Measurements from ENCODE around the gene CTSH. TPM values are rescaled to one million over a fixed set of nuclear protein-coding genes. Genes with fewer than 3 reads are reported as not detected.
A peak's percentile ranks its signal among the peaks of the same experiment; 100 is the strongest.

The CTSH gene
- total and polyA plus RNA-seq, 2 donors (not counting 1 experiment from before 2014, with no cell fraction given) = 5.3 to 6.9 TPM

DNA sequence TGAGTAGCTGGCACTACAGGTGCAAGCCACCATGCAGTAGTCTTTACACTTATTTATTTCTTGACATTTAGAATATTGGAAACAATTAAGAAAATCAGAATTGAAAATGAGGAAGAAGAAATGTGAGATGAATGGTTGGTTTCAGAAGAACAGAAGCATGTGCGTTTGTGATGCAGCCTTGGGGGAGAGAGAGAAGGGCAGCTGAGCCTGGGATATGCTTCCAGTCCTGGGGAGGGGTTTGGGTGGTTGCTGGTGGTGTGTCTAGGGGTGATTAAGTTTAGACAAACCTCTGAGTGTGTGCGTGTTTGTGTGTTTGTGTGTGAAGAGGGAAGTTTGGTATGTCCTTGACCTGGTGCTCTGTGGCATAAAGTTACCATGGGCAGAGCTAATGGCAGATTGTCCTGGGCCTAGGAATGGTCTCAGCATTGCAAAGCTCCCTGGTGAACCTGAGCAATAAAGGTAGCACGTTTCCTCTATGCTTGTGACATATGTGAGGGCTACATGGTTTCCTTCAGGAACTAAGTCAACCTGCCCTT, 35.6 kb downstream of the CTSH start:
- Histone ChIP-seq H3K4me2 (ENCODE audit: extremely low read depth, insufficient read depth, low read length) (no peak overlapping the region), H3K36me3 (ENCODE audit: control insufficient read depth, insufficient read depth, low read length) (peaks cover 18% of the 10 kb centered on the region), H3K79me2 (ENCODE audit: control insufficient read depth, insufficient read depth, low read length) (peaks cover 25% of the 10 kb centered on the region), H2AFZ (ENCODE audit: low read length) (no peak overlapping the region), H4K20me1 (ENCODE audit: control insufficient read depth, extremely low read depth, insufficient read depth, low read length) (no peaks in the 10 kb centered on the region), H3K27ac (ENCODE audit: insufficient read depth, low read length) (no peak overlapping the region), H3K27me3 (ENCODE audit: control insufficient read depth, insufficient read depth, low read length) (no peaks in the 10 kb centered on the region), H3K9ac (ENCODE audit: insufficient read depth, low read length) (no peak overlapping the region), H3K4me1 (ENCODE audit: control insufficient read depth, extremely low read depth, insufficient read depth, low read length) (peaks cover 28% of the 10 kb centered on the region), H3K9me3 (ENCODE audit: control insufficient read depth, insufficient read depth, low read depth, low read length) (no peaks in the 10 kb centered on the region), H3K4me3 (replicated peaks in 1 of 4; ENCODE audit: control extremely low read depth in 1 of 4, insufficient read depth in 1 of 4, low read depth in 3 of 4, low read length in 4 of 4) (no peak overlapping the region)
- no peak for DNase-seq (ENCODE audit: low read depth in 2 of 2)
- TF ChIP-seq, protein P1, sequence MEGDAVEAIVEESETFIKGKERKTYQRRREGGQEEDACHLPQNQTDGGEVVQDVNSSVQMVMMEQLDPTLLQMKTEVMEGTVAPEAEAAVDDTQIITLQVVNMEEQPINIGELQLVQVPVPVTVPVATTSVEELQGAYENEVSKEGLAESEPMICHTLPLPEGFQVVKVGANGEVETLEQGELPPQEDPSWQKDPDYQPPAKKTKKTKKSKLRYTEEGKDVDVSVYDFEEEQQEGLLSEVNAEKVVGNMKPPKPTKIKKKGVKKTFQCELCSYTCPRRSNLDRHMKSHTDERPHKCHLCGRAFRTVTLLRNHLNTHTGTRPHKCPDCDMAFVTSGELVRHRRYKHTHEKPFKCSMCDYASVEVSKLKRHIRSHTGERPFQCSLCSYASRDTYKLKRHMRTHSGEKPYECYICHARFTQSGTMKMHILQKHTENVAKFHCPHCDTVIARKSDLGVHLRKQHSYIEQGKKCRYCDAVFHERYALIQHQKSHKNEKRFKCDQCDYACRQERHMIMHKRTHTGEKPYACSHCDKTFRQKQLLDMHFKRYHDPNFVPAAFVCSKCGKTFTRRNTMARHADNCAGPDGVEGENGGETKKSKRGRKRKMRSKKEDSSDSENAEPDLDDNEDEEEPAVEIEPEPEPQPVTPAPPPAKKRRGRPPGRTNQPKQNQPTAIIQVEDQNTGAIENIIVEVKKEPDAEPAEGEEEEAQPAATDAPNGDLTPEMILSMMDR (conservative IDR thresholded peaks at IDR 0.05 in 1 of 2, IDR thresholded peaks at IDR 0.05 in 1 of 2; ENCODE audit: low read depth in 1 of 2, low read length in 2 of 2) = no peak
- no peak for TF ChIP-seq EZH2 (IDR thresholded peaks at IDR 0.05; ENCODE audit: low read length, missing control alignments)

DNA sequence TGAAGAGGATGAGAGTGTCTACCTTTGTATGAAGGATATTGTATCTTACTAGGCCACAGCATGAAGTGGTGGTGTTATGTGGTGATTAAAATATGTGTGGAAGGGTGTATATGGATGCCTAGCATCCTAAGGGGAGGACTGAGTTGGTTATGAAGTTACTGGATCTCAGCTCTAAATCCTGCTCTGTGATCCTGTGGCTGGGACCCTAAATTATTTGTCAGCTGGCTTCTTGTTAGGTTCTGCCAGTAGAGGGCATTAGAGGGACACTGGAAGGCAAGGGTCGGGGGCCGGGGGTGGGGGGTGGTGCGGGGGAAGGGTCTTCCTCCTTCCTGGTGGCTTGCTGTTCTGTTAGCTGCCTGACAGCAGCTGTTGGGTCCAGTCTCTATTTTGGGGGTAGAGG, 37.3 kb downstream of the CTSH start:
- H3K27ac ChIP-seq (ENCODE audit: insufficient read depth, low read length) = no peak overlapping the region
- no peaks in the 10 kb centered on the region for H3K27me3 ChIP-seq (ENCODE audit: control insufficient read depth, insufficient read depth, low read length)
- no peak overlapping the region for H3K4me3 ChIP-seq (replicated peaks in 1 of 4; ENCODE audit: control extremely low read depth in 1 of 4, insufficient read depth in 1 of 4, low read depth in 3 of 4, low read length in 4 of 4)
- TF ChIP-seq, protein P1 (conservative IDR thresholded peaks at IDR 0.05 in 1 of 2, IDR thresholded peaks at IDR 0.05 in 1 of 2; ENCODE audit: low read depth in 1 of 2, low read length in 2 of 2) = peak in 1 of 2 donors; percentile 28
- TF ChIP-seq EZH2 (IDR thresholded peaks at IDR 0.05; ENCODE audit: low read length, missing control alignments) = no peak
- peaks cover 15% of the 10 kb centered on the region for H3K36me3 ChIP-seq (ENCODE audit: control insufficient read depth, insufficient read depth, low read length)
- H3K9ac ChIP-seq (ENCODE audit: insufficient read depth, low read length) = no peak overlapping the region
- H4K20me1 ChIP-seq (ENCODE audit: control insufficient read depth, extremely low read depth, insufficient read depth, low read length) = no peaks in the 10 kb centered on the region
- DNase-seq (ENCODE audit: low read depth in 2 of 2) = no peak
- H3K79me2 ChIP-seq (ENCODE audit: control insufficient read depth, insufficient read depth, low read length) = peaks cover 21% of the 10 kb centered on the region
- no peak overlapping the region for H2AFZ ChIP-seq (ENCODE audit: low read length)
- H3K4me2 ChIP-seq (ENCODE audit: extremely low read depth, insufficient read depth, low read length) = no peak overlapping the region
- H3K4me1 ChIP-seq (ENCODE audit: control insufficient read depth, extremely low read depth, insufficient read depth, low read length) = peaks cover 34% of the 10 kb centered on the region
- H3K9me3 ChIP-seq (ENCODE audit: control insufficient read depth, insufficient read depth, low read depth, low read length) = no peaks in the 10 kb centered on the region

DNA sequence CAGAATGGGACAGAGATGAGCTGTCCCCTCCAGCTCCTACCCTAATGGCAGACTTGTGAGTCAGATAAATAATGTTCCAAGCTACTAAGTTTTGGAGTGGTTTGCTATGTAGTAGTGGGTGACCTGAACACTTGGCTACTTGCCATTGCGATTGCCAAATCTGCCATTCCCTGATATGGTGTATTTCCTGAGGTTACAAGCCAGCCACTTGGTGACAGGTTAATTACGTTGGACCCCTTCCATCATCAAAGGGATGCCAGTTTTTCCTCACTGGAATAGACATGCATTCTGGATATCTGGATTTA, 38.6 kb downstream of the CTSH start:
- no peak for TF ChIP-seq EZH2 (IDR thresholded peaks at IDR 0.05; ENCODE audit: low read length, missing control alignments)
- no peak overlapping the region for H2AFZ ChIP-seq (ENCODE audit: low read length)
- no peaks in the 10 kb centered on the region for H3K27me3 ChIP-seq (ENCODE audit: control insufficient read depth, insufficient read depth, low read length)
- peaks cover 34% of the 10 kb centered on the region for H3K4me1 ChIP-seq (ENCODE audit: control insufficient read depth, extremely low read depth, insufficient read depth, low read length)
- peak overlapping the region; percentile 34 for H3K27ac ChIP-seq (ENCODE audit: insufficient read depth, low read length)
- H3K36me3 ChIP-seq (ENCODE audit: control insufficient read depth, insufficient read depth, low read length) = peaks cover 11% of the 10 kb centered on the region
- H4K20me1 ChIP-seq (ENCODE audit: control insufficient read depth, extremely low read depth, insufficient read depth, low read length) = no peaks in the 10 kb centered on the region
- no peaks in the 10 kb centered on the region for H3K9me3 ChIP-seq (ENCODE audit: control insufficient read depth, insufficient read depth, low read depth, low read length)
- no peak overlapping the region for H3K9ac ChIP-seq (ENCODE audit: insufficient read depth, low read length)
- no peak overlapping the region for H3K4me2 ChIP-seq (ENCODE audit: extremely low read depth, insufficient read depth, low read length)
- H3K79me2 ChIP-seq (ENCODE audit: control insufficient read depth, insufficient read depth, low read length) = peaks cover 20% of the 10 kb centered on the region
- no peak overlapping the region for H3K4me3 ChIP-seq (replicated peaks in 1 of 4; ENCODE audit: control extremely low read depth in 1 of 4, insufficient read depth in 1 of 4, low read depth in 3 of 4, low read length in 4 of 4)
- peak; percentile 78 to 80 for DNase-seq (ENCODE audit: low read depth in 2 of 2)
